ENCODE measurements around the gene TINAGL1.

Gene TINAGL1

DNA sequence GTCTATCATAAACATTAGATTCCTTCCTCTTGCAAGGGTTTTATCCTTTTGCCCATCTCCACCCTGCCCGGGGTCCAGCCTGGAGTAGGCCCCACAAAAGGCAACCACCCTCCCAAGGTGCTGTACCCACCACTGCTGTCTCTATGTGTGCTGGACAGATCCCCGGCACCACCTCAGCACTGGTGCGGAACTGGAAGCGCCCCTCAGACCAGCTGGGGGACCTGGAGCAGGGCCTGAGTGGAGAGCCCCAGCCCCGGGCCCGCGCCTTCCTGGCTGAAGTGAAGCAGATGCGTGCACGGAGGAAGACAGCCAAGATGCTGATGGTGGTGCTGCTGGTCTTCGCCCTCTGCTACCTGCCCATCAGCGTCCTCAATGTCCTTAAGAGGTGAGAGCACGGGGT lies 47.0 kb downstream of the TINAGL1 start:
- no peak overlapping the region for H3K4me3 ChIP-seq (ENCODE audit: low read depth, low read length)
- TF ChIP-seq, protein P1, sequence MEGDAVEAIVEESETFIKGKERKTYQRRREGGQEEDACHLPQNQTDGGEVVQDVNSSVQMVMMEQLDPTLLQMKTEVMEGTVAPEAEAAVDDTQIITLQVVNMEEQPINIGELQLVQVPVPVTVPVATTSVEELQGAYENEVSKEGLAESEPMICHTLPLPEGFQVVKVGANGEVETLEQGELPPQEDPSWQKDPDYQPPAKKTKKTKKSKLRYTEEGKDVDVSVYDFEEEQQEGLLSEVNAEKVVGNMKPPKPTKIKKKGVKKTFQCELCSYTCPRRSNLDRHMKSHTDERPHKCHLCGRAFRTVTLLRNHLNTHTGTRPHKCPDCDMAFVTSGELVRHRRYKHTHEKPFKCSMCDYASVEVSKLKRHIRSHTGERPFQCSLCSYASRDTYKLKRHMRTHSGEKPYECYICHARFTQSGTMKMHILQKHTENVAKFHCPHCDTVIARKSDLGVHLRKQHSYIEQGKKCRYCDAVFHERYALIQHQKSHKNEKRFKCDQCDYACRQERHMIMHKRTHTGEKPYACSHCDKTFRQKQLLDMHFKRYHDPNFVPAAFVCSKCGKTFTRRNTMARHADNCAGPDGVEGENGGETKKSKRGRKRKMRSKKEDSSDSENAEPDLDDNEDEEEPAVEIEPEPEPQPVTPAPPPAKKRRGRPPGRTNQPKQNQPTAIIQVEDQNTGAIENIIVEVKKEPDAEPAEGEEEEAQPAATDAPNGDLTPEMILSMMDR (IDR thresholded peaks at IDR 0.05; ENCODE audit: low read depth, low read length): no peak

DNA sequence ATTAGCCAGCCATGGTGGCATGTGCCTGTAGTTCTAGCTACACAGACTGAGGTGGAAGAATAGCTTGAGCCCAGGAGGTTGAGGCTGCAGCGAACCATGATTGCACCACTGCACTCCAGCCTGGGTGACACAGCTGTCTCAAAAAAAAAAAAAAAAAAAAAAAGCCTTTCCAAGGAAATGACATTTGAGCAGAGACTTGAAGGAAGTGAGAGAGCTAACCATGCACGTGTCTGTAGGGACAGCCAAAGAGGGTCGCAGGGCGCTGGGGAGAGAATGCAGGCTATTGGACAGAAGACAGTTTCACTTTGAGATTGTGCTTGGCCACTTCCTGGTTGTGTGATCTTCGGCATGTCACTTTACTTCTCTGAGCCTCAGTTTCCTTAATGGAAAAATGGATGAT lies 48.0 kb downstream of the TINAGL1 start:
- H3K4me3 ChIP-seq (ENCODE audit: low read depth, low read length): no peak overlapping the region
- TF ChIP-seq, protein P1 (IDR thresholded peaks at IDR 0.05; ENCODE audit: low read depth, low read length): no peak

DNA sequence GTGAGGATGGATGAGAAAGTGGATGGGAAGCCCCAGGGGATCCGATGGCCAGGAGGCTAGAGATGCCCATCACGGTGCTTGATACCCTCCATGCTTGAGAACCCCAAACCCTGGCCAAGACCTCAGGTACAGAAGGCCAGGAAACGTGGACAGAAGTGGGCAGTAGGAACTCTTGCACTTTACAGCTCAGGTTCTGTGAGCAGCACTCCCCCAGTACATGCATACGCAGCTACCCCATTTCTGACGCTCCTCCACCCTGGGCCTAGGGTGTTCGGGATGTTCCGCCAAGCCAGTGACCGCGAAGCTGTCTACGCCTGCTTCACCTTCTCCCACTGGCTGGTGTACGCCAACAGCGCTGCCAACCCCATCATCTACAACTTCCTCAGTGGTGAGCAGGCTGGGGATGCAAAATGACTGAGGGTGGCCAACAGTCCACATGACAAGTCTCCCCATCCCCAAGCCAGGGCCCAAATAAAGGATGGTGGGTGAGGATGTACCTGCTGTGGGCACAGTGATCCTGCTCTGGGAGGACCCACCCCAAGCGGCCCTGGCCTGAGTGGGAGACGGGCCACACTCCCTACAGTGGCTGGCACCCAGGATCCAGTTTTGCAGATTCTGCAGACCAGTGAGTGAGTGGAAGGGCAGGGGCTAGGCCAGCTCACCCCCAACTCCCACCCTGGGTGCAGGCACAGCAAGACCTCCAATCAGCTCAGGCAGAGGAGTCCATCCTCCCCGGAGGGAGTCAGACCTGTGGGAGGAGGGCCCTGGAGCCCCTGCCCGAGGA lies 48.6 kb downstream of the TINAGL1 start:
- TF ChIP-seq, protein P1 (IDR thresholded peaks at IDR 0.05; ENCODE audit: low read depth, low read length): no peak
- H3K4me3 ChIP-seq (ENCODE audit: low read depth, low read length): no peak overlapping the region

DNA sequence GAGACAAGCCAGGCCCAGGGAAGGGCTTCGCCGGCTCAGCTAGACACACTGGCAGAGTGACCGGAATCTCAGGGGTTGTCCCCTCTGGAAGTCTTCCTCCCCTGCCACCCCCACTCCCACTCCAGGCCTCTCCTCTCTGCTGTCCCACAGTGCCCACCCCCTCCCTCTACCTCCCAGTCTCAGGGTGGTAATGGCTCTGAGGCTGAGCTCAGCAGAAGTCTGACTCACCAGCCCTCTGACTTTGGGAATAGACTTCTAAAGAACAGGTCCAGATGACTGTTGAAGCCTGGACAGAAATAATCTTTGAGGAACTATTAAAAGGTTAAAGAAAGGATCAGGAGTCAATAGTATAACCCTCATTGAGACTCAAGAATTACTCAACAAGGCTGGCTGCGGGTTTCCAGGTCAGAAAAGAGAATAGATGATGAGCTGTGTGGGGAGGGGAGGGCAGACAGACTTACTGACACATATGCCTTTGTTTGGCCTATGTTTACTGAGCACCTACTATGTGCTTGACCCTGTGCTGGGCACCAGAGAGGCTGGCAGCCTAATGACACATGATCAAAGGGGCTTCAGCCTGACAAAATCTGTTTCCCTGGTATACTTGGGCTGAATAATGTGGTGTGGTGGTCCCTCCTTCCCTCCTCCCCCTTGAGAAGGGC lies 49.4 kb downstream of the TINAGL1 start:
- H3K4me3 ChIP-seq (ENCODE audit: low read depth, low read length): no peak overlapping the region
- TF ChIP-seq, protein P1 (IDR thresholded peaks at IDR 0.05; ENCODE audit: low read depth, low read length): no peak

DNA sequence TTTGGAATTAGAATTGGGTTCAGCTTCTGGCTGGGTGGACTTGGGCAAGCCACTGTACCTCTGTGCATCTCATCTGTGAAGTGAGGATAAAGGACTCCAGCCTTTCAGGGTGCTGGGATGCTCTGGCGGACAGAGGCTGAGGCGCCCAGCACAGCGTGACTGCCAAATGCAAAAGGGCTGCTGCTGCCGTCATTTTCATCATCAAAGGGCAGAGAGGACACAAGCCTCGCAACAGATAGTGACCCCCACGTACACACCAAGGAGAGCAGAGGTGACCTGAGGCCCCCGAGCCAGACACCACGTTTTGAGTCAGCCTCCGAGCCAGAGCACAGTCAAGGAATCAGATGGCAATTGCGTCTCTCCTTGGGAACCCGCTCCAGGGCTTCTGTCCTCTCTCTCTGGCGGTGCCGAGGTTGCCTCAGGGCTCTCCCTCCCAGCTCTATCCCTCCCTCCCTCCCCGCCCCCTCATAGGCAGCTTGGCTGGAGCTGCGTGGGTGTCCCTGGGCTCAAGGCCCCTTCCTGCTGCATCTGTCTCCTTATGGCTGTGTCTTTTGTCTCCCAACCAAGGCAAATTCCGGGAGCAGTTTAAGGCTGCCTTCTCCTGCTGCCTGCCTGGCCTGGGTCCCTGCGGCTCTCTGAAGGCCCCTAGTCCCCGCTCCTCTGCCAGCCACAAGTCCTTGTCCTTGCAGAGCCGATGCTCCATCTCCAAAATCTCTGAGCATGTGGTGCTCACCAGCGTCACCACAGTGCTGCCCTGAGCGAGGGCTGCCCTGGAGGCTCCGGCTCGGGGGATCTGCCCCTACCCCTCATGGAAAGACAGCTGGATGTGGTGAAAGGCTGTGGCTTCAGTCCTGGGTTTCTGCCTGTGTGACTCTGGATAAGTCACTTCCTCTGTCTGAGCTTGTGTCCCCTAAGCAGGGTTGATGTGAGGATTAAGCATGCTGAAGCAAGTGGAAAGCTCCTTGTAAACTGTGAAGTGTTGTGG lies 50.2 kb downstream of the TINAGL1 start:
- H3K4me3 ChIP-seq (ENCODE audit: low read depth, low read length): no peak overlapping the region
- TF ChIP-seq, protein P1 (IDR thresholded peaks at IDR 0.05; ENCODE audit: low read depth, low read length): no peak

DNA sequence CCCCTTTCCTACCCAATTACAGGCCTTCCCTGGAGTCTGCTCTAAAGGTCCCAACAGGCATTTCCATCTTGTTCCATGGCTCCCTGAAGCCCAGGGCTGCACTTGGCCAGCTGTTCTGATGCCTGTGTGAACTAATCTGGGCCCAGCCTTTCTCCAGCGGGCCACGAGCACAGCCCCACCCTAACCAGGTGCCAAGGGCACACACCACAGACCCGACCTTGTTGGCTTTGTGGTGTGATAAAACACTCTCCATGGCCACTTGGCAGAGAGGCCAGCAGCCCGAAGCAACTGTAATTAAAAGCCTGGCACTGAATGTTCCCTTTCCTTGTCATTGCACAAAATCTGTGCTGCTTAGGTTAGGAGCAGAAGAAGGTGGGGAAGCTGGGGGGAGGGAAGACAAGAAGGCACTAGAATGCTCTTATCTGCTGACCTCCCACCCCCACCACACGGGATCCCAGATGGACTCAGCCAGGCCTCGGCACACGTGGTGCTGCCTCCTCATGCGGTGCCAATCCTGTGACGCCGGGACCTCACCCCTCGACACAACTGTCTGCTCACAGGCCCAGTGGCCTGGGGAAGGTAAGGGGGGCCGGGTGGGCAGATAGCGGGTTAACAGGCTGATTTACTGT lies 51.1 kb downstream of the TINAGL1 start:
- TF ChIP-seq, protein P1 (IDR thresholded peaks at IDR 0.05; ENCODE audit: low read depth, low read length): no peak
- H3K4me3 ChIP-seq (ENCODE audit: low read depth, low read length): no peak overlapping the region

Data from WI38 (cell line).